ENCODE data around the gene ATG7. TPM values are rescaled to one million over a fixed set of nuclear protein-coding genes. Genes with fewer than 3 reads are reported as not detected.

ATG7 gene
- total RNA-seq, 1 donor from 2014 or later: 51.7 TPM

DNA sequence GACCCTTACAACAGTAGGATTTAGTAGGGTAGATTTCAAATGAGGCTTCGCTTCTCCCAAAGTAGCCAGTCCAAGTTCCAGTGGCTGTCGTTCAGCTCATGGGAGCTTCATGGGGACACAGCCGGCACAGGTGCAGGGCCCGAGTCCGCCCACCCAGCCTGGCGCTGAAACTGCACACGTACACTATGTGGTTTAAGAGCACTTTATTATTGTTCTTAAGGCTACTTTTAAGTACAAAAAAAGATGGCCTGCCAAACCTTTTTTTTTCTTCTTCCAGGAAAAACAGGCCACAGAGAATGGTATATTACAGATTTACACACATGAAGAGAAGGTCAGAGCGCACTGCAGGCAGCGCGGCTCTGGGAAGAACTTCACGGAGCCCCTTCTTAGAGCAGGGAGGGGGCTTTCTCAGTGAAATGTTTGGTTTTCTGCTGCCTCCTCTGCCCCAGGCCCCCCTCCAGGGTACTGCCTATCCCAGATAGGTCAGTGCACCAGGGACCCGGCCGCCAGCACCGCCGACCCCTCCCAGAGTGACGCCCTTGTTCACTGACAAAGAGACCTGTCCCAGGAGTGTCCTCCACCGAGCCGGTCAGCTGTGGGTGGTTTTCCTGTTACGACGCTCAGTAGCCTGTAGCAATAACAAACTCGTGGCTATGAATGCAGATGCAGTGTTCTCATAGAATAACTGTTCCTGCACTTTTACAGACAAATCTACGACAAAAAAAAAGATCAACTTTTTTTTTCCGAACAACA, 283.9 kb downstream of the ATG7 start:
- POLR2A ChIA-PET: no interaction called here
- CTCF ChIA-PET: no interaction called here
- DNase-seq (no peak), ATAC-seq (ENCODE audit: low read depth) (no peak)
- intact Hi-C loops (cut with micrococcal nuclease): no loop called here
- Mint-ChIP-seq H3K4me3 (no peak overlapping the region), H3K9me3 (no peaks in the 10 kb centered on the region), H3K27ac (no peak overlapping the region), H3K4me1 (no peaks in the 10 kb centered on the region), H3K27me3 (no peaks in the 10 kb centered on the region), H3K36me3 (ENCODE audit: low read depth) (peaks cover 67% of the 10 kb centered on the region)
- TF ChIP-seq, protein P1, sequence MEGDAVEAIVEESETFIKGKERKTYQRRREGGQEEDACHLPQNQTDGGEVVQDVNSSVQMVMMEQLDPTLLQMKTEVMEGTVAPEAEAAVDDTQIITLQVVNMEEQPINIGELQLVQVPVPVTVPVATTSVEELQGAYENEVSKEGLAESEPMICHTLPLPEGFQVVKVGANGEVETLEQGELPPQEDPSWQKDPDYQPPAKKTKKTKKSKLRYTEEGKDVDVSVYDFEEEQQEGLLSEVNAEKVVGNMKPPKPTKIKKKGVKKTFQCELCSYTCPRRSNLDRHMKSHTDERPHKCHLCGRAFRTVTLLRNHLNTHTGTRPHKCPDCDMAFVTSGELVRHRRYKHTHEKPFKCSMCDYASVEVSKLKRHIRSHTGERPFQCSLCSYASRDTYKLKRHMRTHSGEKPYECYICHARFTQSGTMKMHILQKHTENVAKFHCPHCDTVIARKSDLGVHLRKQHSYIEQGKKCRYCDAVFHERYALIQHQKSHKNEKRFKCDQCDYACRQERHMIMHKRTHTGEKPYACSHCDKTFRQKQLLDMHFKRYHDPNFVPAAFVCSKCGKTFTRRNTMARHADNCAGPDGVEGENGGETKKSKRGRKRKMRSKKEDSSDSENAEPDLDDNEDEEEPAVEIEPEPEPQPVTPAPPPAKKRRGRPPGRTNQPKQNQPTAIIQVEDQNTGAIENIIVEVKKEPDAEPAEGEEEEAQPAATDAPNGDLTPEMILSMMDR (IDR thresholded peaks at IDR 0.05): no peak

DNA sequence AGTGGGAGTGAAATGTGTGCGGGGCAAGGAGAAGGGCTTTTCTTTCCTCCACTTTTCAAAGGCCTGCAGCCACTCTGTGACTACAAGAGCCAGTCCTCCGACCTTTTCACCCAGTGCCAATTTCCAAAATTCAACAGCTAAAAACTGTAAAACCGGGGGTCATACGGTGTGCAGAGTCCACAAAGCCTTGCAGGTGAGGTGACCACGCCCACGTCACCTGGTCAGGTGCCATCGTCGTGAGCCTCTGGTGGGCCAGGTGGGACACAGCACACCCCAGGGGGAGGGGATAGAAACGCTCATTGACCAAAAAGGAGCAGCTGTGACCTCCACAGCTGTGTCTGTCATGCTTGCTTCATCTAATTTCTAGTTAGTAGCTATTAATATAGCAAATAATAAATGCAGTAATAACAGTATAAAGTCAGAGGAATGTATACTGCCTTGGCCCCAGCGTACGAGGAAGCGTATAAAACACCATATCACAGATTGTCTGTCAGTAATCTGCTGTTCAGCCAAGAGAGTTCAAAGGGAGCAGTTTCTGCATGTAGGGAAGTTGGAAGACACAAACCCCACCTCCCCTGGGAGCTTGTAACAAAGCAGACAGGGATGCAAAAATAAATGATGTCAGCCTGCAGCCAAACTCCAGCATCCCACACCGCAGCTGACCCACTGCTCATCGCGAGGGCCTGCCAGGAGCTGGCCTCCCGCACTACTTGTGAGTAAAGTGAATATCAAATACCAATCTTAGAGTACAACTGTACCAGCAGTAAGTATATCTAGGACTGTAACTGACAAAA, 284.9 kb downstream of the ATG7 start:
- ATAC-seq (ENCODE audit: low read depth) (no peak), DNase-seq (no peak)
- Mint-ChIP-seq H3K27ac (no peak overlapping the region), H3K9me3 (no peaks in the 10 kb centered on the region), H3K4me1 (no peaks in the 10 kb centered on the region), H3K36me3 (ENCODE audit: low read depth) (peaks cover 70% of the 10 kb centered on the region), H3K4me3 (no peak overlapping the region), H3K27me3 (no peaks in the 10 kb centered on the region)
- TF ChIP-seq, protein P1 (IDR thresholded peaks at IDR 0.05): no peak
- POLR2A ChIA-PET: no interaction called here
- CTCF ChIA-PET: no interaction called here
- intact Hi-C loops (cut with micrococcal nuclease): no loop called here

DNA sequence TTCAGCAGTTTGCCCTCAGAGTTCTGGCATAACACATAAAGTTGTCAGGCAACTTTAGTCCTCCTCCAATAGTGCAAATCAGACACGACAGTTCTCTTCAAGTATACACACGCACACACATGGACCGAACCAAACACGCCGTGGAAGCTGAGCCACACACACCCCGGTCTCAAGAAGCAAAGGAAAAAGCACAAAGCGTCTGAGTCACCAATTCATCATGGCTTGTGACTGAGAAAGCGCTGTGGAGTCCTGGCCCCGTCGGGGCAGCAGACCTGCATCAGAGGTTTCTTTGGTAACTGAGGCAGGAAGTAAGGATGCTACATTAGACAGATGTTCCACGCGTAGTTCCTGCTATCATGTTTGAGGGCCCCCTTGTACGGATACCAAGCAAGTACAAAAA, 285.8 kb downstream of the ATG7 start:
- intact Hi-C loops (cut with micrococcal nuclease): no loop called here
- H3K27ac Mint-ChIP-seq: peak overlapping the region; percentile 1
- TF ChIP-seq, protein P1 (IDR thresholded peaks at IDR 0.05): no peak
- H3K4me1 Mint-ChIP-seq: no peaks in the 10 kb centered on the region
- ATAC-seq (ENCODE audit: low read depth) (no peak), DNase-seq (no peak)
- no peaks in the 10 kb centered on the region for H3K27me3 Mint-ChIP-seq
- H3K36me3 Mint-ChIP-seq (ENCODE audit: low read depth): peaks cover 71% of the 10 kb centered on the region
- ChIA-PET CTCF (no interaction called here), POLR2A (no interaction called here)
- H3K4me3 Mint-ChIP-seq: no peak overlapping the region
- no peaks in the 10 kb centered on the region for H3K9me3 Mint-ChIP-seq

DNA sequence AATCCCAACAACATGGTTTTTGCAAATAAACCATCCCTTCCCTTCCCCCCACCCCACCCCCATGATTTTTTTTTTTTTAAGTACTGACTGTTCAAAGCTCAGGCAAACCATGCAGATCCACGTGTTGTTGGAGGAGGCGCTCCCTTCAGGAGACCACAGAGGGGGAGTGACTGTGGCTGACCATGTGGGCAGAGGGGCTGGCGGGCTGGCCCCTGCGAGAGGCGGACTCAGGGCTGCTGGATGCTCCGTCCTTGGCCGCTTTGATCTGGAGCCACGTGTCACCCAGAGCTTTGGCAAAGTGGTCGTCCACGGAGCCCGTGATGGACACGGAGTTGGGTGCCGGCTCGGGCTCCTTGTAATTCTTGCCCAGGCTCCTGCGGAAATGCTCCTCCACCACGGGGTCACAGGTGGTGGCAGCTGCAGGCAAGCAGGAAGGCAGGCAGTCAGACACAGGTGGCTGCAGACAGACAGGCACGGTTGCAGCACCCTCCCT, 286.3 kb downstream of the ATG7 start:
- CTCF ChIA-PET: no interaction called here
- POLR2A ChIA-PET: no interaction called here
- Mint-ChIP-seq H3K27ac (peak overlapping the region; percentile 1), H3K4me1 (no peaks in the 10 kb centered on the region), H3K36me3 (ENCODE audit: low read depth) (peaks cover 75% of the 10 kb centered on the region), H3K4me3 (no peak overlapping the region), H3K27me3 (no peaks in the 10 kb centered on the region), H3K9me3 (no peaks in the 10 kb centered on the region)
- no peak for DNase-seq
- TF ChIP-seq, protein P1 (IDR thresholded peaks at IDR 0.05): no peak
- no peak for ATAC-seq (ENCODE audit: low read depth)
- intact Hi-C loops (cut with micrococcal nuclease): no loop called here

Data from activated B cell treated with CpG ODN at 0.5 μM for 24 hours (primary cell).